NCI-H82 treated with DMSO at 0.1 percent for 48 hours (cell line): ENCODE measurements around the gene SCIN.
A peak's percentile ranks its signal among the peaks of the same experiment; 100 is the strongest.
"Not testable (repeated sequence)": the region's sequence is repeated elsewhere in the genome, so short reads cannot be mapped to it uniquely, and the experiment has no call there.

Experiments used
- DNase-seq: peaks from one replicate; lab custom pipeline; 2025; ENCODE audit not compliant: unreplicated experiment; lab: John Stamatoyannopoulos, UW

SCIN gene

DNA sequence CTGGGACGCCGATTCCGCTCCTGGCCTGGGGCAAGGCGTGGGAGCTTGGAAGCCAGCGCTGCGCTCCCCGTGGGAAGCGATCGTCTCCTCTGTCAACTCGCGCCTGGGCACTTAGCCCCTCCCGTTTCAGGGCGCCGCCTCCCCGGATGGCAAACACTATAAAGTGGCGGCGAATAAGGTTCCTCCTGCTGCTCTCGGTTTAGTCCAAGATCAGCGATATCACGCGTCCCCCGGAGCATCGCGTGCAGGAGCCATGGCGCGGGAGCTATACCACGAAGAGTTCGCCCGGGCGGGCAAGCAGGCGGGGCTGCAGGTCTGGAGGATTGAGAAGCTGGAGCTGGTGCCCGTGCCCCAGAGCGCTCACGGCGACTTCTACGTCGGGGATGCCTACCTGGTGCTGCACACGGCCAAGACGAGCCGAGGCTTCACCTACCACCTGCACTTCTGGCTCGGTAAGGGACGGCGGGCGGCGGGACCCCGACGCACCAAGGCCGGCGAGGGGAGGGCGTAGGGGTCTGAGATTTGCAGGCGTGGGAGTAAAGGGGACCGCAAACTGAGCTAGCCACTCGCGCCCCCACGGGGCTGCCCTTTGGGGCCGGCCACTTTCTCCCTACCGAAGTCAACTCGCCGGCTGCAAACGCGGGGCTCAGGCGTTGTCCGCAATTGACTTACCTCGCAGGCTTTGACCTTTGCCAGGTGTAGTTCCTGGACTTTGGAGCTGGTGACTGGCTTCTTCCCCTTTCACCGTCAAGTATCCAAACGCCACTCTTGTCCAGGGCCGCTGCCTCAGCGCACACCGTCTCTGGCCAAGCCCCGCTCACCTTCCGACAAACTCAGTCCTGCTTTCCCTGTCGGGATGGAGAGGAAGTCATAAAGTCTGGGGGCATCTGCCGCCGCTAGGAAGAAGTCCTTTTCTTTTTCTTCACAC lies at the start of gene SCIN:
Gene SCIN, plus strand, starts transcription at position 187 of the 928 bp plus-strand sequence. Its CDS starts 67 bp downstream, at position 254.
- DNase-seq = no peak

DNA sequence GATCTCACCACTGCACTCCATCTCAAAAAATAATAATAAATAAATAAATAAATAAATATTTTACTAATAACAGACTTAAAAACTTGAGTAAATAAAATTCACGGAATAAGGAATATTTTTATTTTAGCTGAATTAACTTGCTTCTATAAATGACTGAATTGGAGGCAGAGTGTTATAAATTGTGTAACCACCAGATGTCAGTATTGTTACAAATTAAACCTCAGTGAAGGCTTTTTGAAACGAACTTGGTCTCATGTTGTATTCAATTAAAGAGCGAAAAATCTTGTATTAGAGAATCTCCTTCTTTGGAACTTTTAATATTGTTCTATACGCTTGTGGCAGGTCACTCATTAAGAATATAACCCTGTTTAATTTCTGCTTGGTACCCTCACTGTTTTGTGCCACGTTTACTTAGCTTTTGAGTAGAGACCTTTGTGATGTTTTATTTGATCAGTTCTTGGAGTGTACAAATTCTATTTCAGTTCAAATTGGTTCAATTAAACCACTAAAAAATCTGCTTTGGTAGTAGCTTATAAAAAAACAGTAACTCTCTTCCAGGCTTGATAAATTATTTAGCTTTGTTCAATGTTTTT lies 45.6 kb upstream of the SCIN start:
- peak; percentile 18 for DNase-seq

DNA sequence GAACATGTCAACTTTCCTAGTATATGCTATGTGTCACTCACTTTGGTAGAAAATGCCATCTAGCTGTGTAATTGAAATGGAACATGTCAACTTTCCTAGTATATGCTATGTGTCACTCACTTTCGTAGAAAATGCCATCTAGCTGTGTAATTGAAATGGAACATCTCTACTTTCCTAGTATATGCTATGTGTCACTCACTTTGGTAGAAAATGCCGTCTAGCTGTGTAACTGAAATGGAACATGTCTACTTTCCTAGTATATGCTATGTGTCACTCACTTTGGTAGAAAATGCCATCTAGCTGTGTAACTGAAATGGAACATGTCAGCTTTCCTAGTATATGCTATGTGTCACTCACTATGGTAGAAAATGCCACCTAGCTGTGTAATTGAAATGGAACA lies 43.8 kb upstream of the SCIN start:
- not testable (repeated sequence) for DNase-seq

DNA sequence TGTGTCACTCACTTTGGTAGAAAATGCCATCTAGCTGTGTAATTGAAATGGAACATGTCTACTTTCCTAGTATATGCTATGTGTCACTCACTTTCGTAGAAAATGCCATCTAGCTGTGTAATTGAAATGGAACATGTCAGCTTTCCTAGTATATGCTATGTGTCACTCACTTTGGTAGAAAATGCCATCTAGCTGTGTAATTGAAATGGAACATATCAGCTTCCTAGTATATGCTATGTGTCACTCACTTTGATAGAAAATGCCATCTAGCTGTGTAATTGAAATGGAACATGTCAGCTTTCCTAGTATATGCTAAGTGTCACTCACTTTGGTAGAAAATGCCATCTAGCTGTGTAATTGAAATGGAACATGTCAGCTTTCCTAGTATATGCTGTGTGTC lies 42.9 kb upstream of the SCIN start:
- not testable (repeated sequence) for DNase-seq

- no peak for DNase-seq
Measured at GRCh38 chr7:12529971-12530710, 40.4 kb upstream of the SCIN start.

- DNase-seq = no peak
Measured at GRCh38 chr7:12531784-12532183, 38.7 kb upstream of the SCIN start.

DNA sequence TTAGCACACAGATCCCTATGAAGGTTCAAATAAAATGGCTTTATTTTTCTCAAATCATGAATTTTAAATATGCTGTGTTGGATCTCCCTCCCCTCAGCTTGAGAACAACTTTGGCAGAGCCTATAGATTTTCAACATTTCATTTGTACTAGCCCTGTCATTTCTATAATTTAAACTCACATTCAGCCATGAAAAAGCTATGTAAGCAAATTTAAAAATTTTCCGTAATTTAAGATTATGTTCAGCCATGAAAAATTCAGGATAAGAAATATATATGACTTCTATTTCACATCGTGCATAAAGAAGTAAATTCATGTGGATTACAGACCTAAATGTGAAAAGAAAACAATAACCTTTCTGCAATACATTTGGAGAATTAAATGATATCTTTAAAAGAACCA lies 36.5 kb upstream of the SCIN start:
- DNase-seq = no peak

- no peak for DNase-seq
Measured at GRCh38 chr7:12539681-12540080, 30.8 kb upstream of the SCIN start.

- no peak for DNase-seq
Measured at GRCh38 chr7:12540850-12541249, 29.7 kb upstream of the SCIN start.

DNA sequence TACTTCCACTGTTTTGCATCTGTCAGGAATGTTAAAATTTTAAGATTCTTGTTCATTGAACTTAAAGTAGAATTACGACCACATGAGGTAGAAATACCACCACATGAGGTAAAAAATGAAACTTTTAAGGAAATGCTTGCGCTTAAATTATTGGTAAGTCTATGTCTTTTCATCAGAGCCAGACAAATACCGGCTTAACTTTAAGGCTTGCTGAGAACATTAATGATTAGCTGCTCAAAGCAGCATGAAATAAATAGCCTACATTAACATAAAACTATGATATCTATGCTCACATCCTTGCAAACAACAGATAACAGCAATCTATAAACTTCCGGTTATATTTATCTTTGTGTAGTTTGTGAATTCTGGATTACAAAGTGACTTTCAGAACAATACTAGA lies 26.9 kb upstream of the SCIN start:
- no peak for DNase-seq

DNA sequence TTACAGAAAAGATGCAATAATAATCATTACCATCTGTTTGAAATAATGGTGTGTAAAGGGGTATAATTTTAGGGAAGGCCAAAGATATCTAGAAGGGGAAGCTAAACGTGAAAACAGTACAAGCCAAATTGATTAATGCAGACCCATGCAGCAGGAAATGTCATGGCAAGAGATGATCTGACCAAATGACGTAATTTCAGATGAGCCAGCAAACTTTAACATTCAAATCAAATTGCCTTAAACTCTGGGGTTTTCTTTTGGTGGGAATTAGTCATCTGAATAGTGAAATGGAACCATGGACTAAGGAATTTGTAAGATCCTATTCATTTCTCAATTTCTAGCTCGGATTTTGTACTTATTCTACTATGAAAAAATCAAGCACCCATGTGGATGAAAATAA lies 21.4 kb upstream of the SCIN start:
- DNase-seq = no peak

GRCh38 chr7:12550956-12551355 lies 19.6 kb upstream of the SCIN start:
- no peak for DNase-seq

DNA sequence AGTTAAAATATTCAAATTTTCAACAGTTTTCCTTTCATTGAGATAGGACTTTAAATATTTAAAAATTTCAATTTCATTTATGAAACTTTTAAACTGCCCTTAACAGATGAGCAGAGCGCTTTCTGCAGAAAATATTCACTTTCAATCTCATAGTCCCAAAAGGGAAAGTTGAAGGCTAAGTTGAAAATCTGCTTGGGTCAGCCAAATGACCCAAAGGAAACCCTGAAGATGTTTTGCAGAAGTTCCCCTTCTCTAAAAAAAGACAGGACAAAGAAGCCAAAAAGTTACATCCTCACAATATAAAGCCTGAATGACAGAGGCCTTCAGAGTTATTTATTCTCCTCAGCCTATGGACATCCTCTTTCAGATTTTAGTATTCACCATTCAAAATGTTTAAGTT lies 17.6 kb upstream of the SCIN start:
- DNase-seq = no peak

- no peak for DNase-seq
Measured at GRCh38 chr7:12553416-12553815, 17.1 kb upstream of the SCIN start.

GRCh38 chr7:12554351-12554750 lies 16.2 kb upstream of the SCIN start:
- no peak for DNase-seq

DNA sequence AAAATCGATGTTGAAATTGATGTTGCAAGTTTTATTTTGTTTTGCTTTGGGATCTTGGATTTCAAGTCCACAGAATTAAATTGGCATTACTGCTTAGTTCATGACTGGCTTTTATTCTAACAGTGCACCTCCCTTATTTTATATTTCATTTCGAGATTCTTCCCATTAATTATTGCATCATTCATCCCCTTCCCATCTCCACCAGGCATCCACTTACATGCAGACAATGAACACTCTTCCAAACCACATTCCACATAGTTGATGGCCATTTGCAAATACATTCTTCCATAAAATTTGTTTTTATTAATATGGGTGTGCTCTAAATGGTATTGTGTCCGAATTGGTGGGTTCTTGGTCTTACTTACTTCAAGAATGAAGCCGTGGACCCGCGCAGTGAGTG lies 15.6 kb upstream of the SCIN start:
- DNase-seq = no peak

DNA sequence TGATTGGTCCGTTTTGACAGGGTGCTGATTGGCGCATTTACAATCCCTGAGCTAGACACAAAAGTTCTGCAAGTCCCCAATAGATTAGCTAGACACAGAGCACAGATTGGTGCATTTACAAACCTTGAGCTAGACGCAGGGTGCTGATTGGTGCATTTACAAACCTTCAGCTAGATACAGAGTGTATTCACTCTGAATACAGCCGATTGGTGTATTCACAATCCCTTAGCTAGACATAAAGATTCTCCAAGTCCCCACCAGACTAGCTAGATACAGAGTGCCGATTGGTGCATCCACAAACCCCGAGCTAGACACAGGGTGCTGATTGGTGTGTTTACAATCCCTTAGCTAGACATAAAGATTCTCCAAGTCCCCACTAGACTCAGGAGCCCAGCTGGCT lies 14.8 kb upstream of the SCIN start:
- not testable (repeated sequence) for DNase-seq

DNA sequence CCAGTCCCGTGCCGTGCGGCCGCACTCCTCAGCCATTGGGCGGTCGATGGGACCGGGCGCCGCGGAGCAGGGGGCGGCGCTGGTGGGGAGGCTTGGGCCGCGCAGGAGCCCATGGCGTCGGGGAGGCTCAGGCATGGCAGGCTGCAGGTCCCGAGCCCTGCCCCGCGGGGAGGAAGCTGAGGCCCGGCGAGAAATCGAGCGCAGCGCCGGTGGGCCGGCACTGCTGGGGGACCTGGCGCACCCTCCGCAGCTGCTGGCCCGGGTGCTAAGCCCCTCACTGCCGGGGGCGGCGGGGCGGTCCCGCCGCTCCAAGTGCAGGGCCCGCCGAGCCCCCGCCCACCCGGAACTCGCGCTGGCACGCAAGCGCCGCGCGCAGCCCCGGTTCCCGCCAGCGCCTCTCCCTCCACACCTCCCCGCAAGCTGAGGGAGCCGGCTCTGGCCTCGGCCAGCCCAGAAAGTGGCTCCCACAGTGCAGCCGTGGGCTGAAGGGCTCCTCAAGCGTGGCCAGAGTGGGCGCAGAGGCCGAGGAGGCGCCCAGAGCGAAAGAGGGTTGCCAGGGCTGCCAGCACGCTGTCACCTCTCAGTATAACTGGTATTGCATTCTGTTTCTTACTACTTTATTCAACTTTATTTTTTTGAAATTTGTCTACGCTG lies 14.3 kb upstream of the SCIN start:
- DNase-seq = not testable (repeated sequence)

DNA sequence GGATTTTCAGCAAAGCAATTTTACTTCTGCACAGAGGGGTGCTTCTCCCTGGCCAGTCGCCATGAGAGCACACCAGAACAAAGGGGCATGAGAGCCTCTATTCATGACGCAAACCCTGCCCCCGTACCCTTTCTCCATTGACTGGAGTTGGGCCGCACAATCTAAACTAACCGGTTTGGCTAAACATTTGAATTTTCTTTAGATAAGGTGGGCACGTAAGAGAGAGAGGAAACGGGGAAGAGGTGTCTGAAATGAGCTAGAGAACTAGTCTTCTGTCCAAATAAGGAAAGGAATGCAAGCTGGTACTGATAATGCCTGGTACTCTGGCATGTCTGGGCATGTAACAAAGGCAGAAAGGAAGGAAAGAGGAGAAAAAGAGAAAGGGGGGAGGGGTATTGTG lies 13.2 kb upstream of the SCIN start:
- DNase-seq = no peak

GRCh38 chr7:12564996-12565764 lies 5.3 kb upstream of the SCIN start:
- DNase-seq = no peak

GRCh38 chr7:12565873-12566272 lies 4.6 kb upstream of the SCIN start:
- no peak for DNase-seq
